Measurements from ENCODE around the gene SEC14L6. TPM values are rescaled to one million over a fixed set of nuclear protein-coding genes. Genes with fewer than 3 reads are reported as not detected.

SEC14L6 gene
- total RNA-seq, 1 experiment from 2014 or later: 1.1 TPM

- H2BK120ac ChIP-seq (ENCODE audit: low read depth, low read length, poor library complexity, severe bottlenecking): no peak overlapping the region
- H4K8ac ChIP-seq (replicated peaks; ENCODE audit: insufficient read length, low read depth, low read length): no peak overlapping the region
- Mint-ChIP-seq H3K4me3 (no peak overlapping the region), H3K4me1 (peaks cover 7 to 16% of the 10 kb centered on the region in 2 experiments), H3K27me3 (ENCODE audit: low read depth) (peaks cover 13% of the 10 kb centered on the region), H3K36me3 (ENCODE audit: insufficient read depth in 1 of 3, low read depth in 3 of 3) (no peaks in the 10 kb centered on the region), H3K27ac (no peak overlapping the region), H3K9me3 (no peaks in the 10 kb centered on the region)
- WGBS (ENCODE audit: extremely low coverage, insufficient read length, low lambda C conversion rate): no CpG with 5 or more reads among the region's 7 CpGs
- H2BK20ac ChIP-seq (ENCODE audit: low read depth, low read length, poor library complexity, severe bottlenecking): no peak overlapping the region
- no peaks in the 10 kb centered on the region for H3K27me3 ChIP-seq (ENCODE audit: insufficient read depth, low read length)
- H2AK5ac ChIP-seq (ENCODE audit: insufficient read length, low read length): no peak overlapping the region
- H3K9ac ChIP-seq (ENCODE audit: extremely low read depth, insufficient read length, low read length): no peak overlapping the region
- no peak overlapping the region for H3K27ac ChIP-seq (ENCODE audit: insufficient read length, low read depth, low read length)
- no peak overlapping the region for H3K4me2 ChIP-seq (ENCODE audit: insufficient read depth, insufficient read length, low read length)
- H3T11ph ChIP-seq (ENCODE audit: low read length): no peak overlapping the region
- H4K5ac ChIP-seq (ENCODE audit: insufficient read length, low read depth, low read length): no peak overlapping the region
- no peak overlapping the region for H3K23ac ChIP-seq (ENCODE audit: insufficient read length, low read depth, low read length)
- no peak overlapping the region for H4K91ac ChIP-seq (ENCODE audit: insufficient read length, low read depth, low read length)
- no peaks in the 10 kb centered on the region for H3K23me2 ChIP-seq (ENCODE audit: insufficient read length, low read depth, low read length, poor library complexity, severe bottlenecking)
- no peak overlapping the region for H2BK15ac ChIP-seq (ENCODE audit: low read depth, low read length)
- H3K14ac ChIP-seq (ENCODE audit: insufficient read depth, low read length): no peak overlapping the region
- H3K9me3 ChIP-seq (ENCODE audit: control insufficient read depth, low read depth, low read length): no peaks in the 10 kb centered on the region
- H3K56ac ChIP-seq (ENCODE audit: insufficient read length, low read depth, low read length): no peak overlapping the region
- no peak overlapping the region for H2BK5ac ChIP-seq (ENCODE audit: insufficient read length, low read length)
- H3K4me1 ChIP-seq (ENCODE audit: insufficient read depth, low read length): no peaks in the 10 kb centered on the region
- no peak for TF ChIP-seq CTCF (conservative IDR thresholded peaks at IDR 0.05)
- H3K79me2 ChIP-seq (ENCODE audit: insufficient read depth, low read length): no peaks in the 10 kb centered on the region
- DNase-seq: no peak
- no peaks in the 10 kb centered on the region for H3K79me1 ChIP-seq (ENCODE audit: insufficient read depth, low read depth, low read length, poor library complexity, severe bottlenecking)
- no peak overlapping the region for H2AFZ ChIP-seq (ENCODE audit: low read length)
- H4K20me1 ChIP-seq (ENCODE audit: control insufficient read depth, insufficient read depth, insufficient read length): no peaks in the 10 kb centered on the region
- no peak overlapping the region for H2BK12ac ChIP-seq (ENCODE audit: insufficient read length, low read depth, low read length)
- H3K4ac ChIP-seq (ENCODE audit: low read depth, low read length): no peak overlapping the region
- H3K18ac ChIP-seq (ENCODE audit: insufficient read length, low read depth, low read length): no peak overlapping the region
These were observed 55.2 kb downstream of the SEC14L6 start for GRCh38 chr22:30491381-30491780.
